ENCODE results near the gene DPH7.
"Not testable (repeated sequence)": the region's sequence is repeated elsewhere in the genome, so short reads cannot be mapped to it uniquely, and the experiment has no call there.

Gene DPH7

GRCh38 chr9:137580209-137580953 lies 1.7 kb upstream of the DPH7 start:
- DNase-seq: peak in 1 of 14 donors; percentile 12

- no peak for DNase-seq
Observed at GRCh38 chr9:137579259-137579604, 507 bp upstream of the DPH7 start.

GRCh38 chr9:137575716-137576411 lies 2.9 kb downstream of the DPH7 start:
- DNase-seq: no peak

- peak in 3 of 14 donors; percentile 7 to 34 (median 8) for DNase-seq
Observed at GRCh38 chr9:137575364-137575715, 3.4 kb downstream of the DPH7 start.

GRCh38 chr9:137574192-137574591 lies 4.5 kb downstream of the DPH7 start:
- DNase-seq: no peak

- no peak for DNase-seq
Observed at GRCh38 chr9:137570566-137570965, 8.2 kb downstream of the DPH7 start.

- DNase-seq: no peak
Observed at GRCh38 chr9:137569609-137570203, 9.0 kb downstream of the DPH7 start.

- DNase-seq: not testable (repeated sequence)
Observed at GRCh38 chr9:137568445-137568844, 10.3 kb downstream of the DPH7 start.

GRCh38 chr9:137564817-137565411 lies 13.8 kb downstream of the DPH7 start:
- no peak for DNase-seq

- DNase-seq: no peak
Observed at GRCh38 chr9:137564134-137564533, 14.6 kb downstream of the DPH7 start.

- DNase-seq: no peak
Observed at GRCh38 chr9:137558127-137558526, 20.6 kb downstream of the DPH7 start.

GRCh38 chr9:137556069-137556838 lies 22.5 kb downstream of the DPH7 start:
- DNase-seq: no peak

- no peak for DNase-seq
Observed at GRCh38 chr9:137555179-137555578, 23.5 kb downstream of the DPH7 start.

GRCh38 chr9:137554349-137554748 lies 24.4 kb downstream of the DPH7 start:
- DNase-seq: no peak

GRCh38 chr9:137553654-137554053 lies 25.1 kb downstream of the DPH7 start:
- not testable (repeated sequence) for DNase-seq

- DNase-seq: peak in 1 of 14 donors; percentile 40
Observed at GRCh38 chr9:137552022-137552768, 26.5 kb downstream of the DPH7 start.

- DNase-seq: peak in 13 of 14 donors; percentile 59 to 90 (median 81)
Observed at GRCh38 chr9:137551264-137552021, 27.3 kb downstream of the DPH7 start, which contains the start of gene MRPL41. Gene MRPL41, plus strand, starts transcription at chr9:137551879. Its CDS starts 203 bp downstream, at chr9:137552082.

GRCh38 chr9:137550958-137551263 lies 27.8 kb downstream of the DPH7 start:
- DNase-seq: not testable (repeated sequence)

- DNase-seq: peak in 13 of 14 donors; percentile 16 to 83 (median 72)
Observed at GRCh38 chr9:137550231-137550621, 28.5 kb downstream of the DPH7 start, which contains the start of gene PNPLA7. Gene PNPLA7, minus strand, starts transcription at chr9:137550402. Its CDS starts 205 bp downstream, at chr9:137550197.

- peak in 1 of 14 donors; percentile 33 for DNase-seq
Observed at GRCh38 chr9:137547687-137548543, 30.8 kb downstream of the DPH7 start.

Measured in C1 segment of cervical spinal cord (tissue), 14 donors.